Dedifferentiated amniotic fluid mesenchymal stem cell (primary cell): ENCODE data around the gene SPARC.

Experiments
- DNase-seq: peaks from one replicate; pipeline ENCODE4 v3.0.0-alpha.2; 2016; ENCODE audit errors: extremely low spot score

Gene SPARC

DNA sequence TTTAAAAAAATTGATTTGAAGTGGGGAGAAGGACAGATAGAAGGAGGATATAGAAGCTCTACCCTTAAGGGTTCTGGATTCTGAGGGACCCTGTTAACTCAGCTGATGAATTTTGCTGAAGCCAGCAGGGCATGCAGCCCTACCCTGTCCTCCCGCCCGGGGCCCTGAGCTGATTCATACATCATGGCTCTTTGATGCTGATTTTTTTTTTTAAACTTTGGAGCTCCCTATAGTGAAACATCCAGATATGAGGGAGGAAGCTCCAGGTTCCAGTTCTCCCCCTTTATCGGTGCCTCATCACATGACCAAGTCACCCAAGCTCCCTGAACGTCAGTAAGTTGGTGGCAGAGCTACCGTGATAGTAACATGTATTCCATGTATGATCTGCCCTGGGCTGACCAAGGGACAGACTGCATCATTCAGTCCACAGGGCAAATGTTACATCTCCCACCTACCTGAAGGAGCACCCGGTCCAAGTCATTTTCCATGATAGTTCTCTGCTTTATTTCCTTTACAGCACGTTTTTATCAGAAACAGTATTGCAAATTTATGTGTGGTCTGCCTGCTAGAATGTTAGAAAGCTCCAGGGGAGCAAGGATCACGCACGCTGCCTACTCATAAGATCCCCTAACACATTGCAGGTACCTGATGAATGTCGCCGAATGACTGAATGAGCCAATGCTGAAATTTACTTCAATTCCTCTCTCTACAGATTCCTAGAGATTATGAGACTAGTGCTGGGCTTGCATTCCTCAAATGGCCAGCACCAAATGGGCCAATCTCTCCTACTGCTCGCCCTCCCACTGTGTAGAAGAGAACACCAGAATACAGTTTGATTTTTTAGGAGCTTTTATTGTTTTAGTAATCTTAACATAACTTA, 25.9 kb downstream of the SPARC start:
- peak; percentile 78 for DNase-seq

DNA sequence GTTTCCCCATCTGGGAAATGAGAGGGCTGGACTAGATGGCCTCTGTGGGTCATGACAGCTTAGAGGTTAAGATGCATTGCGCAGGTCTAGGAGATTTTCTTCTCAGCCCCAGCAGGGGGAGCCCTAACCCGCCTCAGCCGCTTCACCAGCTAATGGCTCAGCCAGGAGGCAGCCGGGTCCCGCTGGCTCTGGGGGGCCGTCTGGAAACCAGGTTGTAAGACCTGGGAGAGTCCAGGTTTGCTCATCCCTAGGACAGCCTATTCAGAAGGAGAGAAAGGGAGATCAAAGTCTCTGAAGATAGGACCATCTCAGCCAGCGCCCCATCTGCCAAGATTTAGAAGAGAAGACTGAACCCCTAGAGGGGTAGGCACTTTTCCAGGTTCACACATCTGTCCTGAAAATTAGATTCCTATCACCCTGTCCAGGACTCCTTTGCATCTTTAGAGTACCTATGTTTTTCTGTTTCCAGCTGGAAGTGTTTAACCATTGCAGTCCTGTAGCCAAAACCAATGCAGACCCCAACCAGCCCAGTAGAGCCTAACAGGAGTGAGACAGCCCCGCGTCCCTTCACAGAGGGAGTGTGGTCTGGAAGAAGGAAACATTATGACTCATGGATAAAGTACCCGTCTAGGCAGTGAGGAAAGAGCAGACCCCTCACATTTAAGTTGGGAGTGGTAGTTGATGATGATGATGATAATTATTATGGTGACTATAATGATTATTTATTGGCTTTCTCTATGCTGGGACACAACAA, 27.5 kb downstream of the SPARC start:
- peak; percentile 61 for DNase-seq

DNA sequence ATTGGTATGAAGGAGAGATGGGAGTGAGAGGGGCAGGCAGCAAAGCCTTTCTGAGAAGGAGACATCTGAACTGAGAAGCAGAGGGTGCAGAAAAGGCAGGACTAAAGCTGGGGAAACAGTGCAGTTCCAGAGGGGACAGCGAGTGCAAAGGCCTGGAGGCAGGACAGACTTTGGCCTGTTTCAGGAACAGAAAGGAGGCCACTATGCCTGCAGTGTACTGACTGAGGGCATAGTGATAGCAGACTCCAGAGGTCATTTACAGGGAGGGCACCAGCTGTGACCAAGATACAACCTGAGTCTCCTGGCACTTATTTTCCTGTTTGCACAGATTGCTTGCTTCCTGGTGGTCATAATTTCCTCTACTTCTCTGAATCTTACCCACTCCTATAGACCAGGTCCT, 29.6 kb downstream of the SPARC start:
- no peak for DNase-seq

GRCh38 chr5:151656311-151656710, 30.4 kb downstream of the SPARC start:
- DNase-seq, result no peak

- peak; percentile 90 for DNase-seq
Observed at GRCh38 chr5:151651997-151652645, 34.6 kb downstream of the SPARC start.

- no peak for DNase-seq
Observed at GRCh38 chr5:151648988-151649387, 37.7 kb downstream of the SPARC start.

- DNase-seq, result no peak
Observed at GRCh38 chr5:151648089-151648488, 38.6 kb downstream of the SPARC start.

- DNase-seq, result no peak
Observed at GRCh38 chr5:151647320-151647861, 39.3 kb downstream of the SPARC start.

GRCh38 chr5:151646334-151646733, 40.4 kb downstream of the SPARC start:
- no peak for DNase-seq

- no peak for DNase-seq
Observed at GRCh38 chr5:151643388-151643787, 43.3 kb downstream of the SPARC start.

DNA sequence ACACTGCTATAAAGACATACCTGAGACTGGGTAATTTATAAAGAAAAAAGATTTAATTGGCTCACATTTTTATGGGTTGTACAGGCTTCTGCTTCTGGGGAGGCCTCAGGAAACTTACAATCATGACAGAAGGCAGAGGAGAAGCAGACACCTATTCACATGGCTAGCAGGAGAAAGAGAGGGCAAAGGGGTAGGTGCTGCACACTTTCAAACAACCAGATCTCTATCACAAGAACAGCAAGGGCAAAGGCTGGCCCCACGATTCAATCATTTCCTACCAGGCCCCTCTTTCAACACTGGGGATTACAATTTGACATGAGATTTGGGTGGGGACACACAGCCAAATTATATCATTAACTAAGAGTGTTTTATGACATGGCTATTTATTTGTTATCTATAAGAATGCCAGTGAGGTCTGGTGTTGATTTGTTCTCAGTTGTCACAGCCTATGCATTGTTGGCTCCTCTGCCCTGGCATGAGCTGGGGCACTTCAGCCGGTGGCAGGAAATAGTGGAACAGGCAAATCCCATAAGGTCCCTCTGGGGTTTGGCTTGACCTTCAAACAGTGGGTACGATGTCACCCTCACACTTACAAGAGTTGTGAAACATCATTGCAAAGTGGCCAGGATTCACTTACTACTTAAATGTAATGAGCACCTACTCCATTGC, 44.1 kb downstream of the SPARC start:
- DNase-seq, result no peak

DNA sequence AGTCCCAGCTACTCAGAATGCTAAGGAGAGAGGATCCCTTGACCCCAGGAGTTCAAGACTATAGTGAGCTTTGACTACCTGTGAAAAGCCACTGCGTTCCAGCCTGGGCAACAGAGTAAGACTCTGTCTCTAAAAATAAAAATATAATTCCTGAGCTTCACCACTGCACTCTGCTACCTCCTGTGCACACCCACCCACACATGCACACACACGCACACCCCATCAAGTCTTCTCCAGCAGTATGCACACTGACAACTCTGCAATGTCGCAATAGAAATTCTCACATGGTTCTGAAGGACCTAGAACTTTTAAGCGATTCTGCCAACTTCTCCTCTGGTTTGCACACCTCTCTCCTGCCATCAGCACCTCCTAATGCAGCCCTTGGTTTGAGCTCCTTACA, 48.1 kb downstream of the SPARC start:
- no peak for DNase-seq

DNA sequence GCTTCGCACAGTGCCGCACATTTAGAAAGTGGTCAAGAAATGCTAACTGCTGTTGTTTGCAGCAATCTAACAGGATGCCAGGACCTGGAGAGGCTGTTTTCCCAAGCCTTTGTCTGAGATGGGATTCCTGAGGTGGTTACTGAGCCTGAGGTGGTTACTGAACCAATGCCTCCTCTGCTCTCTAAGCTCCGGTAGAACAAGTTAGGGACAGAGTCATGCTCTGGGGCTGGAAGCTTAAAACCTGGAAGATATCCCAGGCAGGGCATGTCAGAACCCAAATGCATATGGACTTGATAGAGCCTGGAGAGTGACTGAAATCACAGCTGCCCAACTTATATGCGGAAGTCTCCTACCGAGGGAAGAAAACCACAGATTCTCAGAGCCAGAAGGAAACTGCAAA, 49.0 kb downstream of the SPARC start:
- DNase-seq, result no peak

DNA sequence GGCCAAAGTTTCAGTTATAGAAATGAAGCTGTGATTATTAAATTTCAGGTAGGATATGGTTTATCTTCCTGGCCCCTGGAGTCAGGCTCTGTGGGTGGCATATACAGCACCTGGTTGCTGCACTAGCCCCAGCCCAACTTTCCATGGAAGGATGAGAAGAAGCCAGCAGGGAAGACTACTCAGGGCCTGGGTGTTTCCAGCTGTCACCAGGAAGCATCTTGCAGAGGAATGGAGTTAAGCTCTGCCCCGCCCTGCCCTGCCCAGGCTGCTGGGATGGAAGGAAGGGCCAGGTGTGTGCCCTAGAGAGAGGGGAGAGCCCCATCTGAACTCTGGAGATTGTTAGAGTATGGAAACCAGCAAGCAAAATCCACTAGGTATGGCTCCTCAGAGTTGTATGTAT, 52.8 kb downstream of the SPARC start:
- no peak for DNase-seq

DNA sequence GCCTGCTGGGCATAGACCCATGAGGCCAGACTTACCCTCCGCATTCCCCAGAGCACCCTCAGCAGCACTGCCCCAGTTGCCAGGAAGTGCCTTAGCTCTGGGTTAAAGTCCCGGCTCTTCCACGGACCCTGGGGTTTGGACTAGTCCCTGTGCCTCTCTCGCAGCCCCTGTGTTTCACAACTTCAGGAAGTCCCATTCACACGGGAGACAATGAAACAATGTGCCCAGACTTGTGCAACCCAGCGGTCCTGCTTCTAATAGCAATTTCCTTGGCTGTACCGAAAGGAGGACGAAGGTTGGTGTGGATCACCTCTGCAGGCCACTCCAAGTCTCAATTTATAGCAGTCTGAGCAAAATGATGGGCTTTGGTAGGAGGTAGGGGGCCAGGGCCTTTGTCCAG, 53.8 kb downstream of the SPARC start:
- no peak for DNase-seq

DNA sequence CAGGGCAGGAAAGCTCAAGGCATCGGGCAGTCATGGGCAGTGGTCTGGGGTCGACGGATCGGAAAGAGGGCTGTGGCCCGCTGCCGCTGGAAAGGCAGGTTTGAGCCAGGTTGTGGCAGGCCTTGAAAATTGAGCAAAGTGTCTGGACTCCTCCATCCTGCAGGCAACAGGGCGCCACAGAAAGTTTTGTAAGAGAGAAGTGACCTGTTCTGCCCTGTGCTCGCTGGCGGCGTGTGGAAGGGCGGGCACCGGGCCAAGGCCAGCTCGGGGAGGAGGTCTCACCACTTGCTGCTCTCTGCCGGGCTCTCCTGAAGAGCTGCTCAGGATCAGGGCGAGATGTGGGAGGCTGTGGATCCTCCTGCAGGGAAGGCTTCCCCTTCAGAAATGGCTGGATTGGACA, 54.2 kb downstream of the SPARC start:
- no peak for DNase-seq

GRCh38 chr5:151631941-151632340, 54.8 kb downstream of the SPARC start:
- no peak for DNase-seq

GRCh38 chr5:151630088-151630487, 56.6 kb downstream of the SPARC start:
- DNase-seq, result no peak

DNA sequence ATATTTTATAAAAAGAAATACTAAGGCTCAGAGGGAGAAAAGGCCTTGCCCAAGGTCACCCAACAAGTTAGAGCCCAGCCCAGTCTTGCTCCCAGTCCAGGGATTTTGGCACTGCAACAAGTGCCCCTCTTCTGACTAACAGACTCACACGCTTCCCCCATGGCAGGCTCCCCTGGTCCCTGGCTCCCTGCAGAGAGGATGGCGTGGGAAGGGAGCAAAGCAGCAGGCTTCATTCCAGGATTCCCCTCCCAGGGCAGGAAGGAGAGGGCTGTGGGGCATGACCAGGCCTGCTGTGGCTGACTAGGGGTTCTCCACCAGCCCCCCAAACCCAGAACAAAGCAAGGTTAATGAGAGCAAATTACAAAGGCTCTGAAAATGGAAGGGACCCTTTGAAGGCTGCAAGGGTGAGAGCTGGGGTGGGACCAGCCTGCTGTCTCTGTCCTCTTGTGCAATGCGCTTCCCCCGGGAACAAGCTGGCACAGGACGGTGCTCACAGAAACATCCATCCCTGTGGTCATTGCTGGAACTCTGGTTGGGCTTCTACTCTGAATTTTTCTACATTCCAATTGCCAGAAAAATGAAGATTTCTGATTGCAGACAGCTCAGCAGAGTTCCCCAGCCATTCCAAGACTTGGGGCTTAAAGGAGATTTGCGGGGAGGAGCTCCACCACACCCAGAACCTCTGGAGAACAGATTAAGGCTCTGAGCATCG, 58.4 kb downstream of the SPARC start:
- DNase-seq, result peak; percentile 74

DNA sequence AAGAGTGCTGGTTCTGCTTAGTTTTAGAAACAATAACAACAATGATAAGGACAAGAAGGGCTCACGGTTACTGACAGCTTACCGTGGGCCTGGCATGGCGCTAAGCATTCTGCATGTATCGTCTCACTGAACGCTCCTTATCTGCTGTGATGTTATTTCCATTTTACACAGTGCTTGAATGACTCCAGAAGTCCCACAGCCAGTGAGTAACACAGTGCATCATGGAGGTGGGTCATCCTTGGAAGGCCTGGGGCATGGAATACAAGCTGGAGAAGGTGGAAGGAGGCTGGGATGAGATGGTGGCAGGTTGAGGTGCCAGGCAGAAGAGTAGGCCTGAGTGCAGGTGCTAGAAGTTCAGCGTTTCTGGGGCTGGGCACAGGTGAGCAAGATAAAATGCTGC, 59.1 kb downstream of the SPARC start:
- no peak for DNase-seq

- no peak for DNase-seq
Observed at GRCh38 chr5:151625285-151625684, 61.4 kb downstream of the SPARC start.
